Ascending aorta (tissue), 2 donors: ENCODE results near the gene RPS19BP1. TPM values are rescaled to one million over a fixed set of nuclear protein-coding genes. Genes with fewer than 3 reads are reported as not detected.
"Not testable (repeated sequence)": the region's sequence is repeated elsewhere in the genome, so short reads cannot be mapped to it uniquely, and the experiment has no call there.

Source experiments
- DNase-seq, 2 donors: peaks; one replicate each; pipeline ENCODE4 v3.0.0-alpha.2; 2019; ENCODE audit warnings: low spot score in 2 of 2
- H3K27ac ChIP-seq, 2 donors: fragments of 200-600 bp; sonication (generic); one replicate each; pipeline ENCODE4 v1.5.1; 2016 to 2017; ENCODE audit warnings: mild to moderate bottlenecking in 1 of 2
- H3K27me3 ChIP-seq: fragments of 200-600 bp; sonication (generic); one replicate; pipeline ENCODE4 v1.5.1; 2017
- H3K36me3 ChIP-seq, 2 donors: fragments of 200-600 bp; sonication (generic); one replicate each; pipeline ENCODE4 v1.5.1; 2016
- H3K4me1 ChIP-seq, 2 donors: fragments of 200-600 bp; sonication (generic); one replicate each; pipeline ENCODE4 v1.5.1; 2016 to 2017; ENCODE audit warnings: mild to moderate bottlenecking in 1 of 2
- H3K4me3 ChIP-seq, 2 donors: fragments of 200-600 bp; sonication (generic); one replicate each; pipeline ENCODE4 v1.5.1; 2016 to 2017; ENCODE audit warnings: mild to moderate bottlenecking in 1 of 2
- H3K9me3 ChIP-seq, 2 donors: fragments of 200-600 bp; sonication (generic); one replicate each; pipeline ENCODE4 v1.5.1; 2016
- CTCF ChIP-seq, 3 experiments: fragments of 200-600 bp in 2 of 3; fragments of 450-650 bp in 1 of 3; sonication (generic) in 2 of 3; IDR thresholded peaks; one replicate each; pipeline ENCODE4 v1.5.1; 2016 to 2019; ENCODE audit warnings: antibody characterized with exemption in 3 of 3, mild to moderate bottlenecking in 1 of 3, moderate library complexity in 1 of 3
- intact Hi-C: fragments of 100-400 bp; cut with DNase I; formaldehyde crosslinking; loops from one replicate; pipeline ENCODE4 v1.15.1; 2023
- total RNA-seq: library from RNA; depleted of rRNA; stranded (reverse); fragments of >200 nt; gene quantifications from one replicate; pipeline ENCODE4 v1.1.0, GENCODE V29; 2016

The RPS19BP1 gene
- total RNA-seq, 1 donor from 2014 or later: 218 TPM

- Histone ChIP-seq H3K36me3 (peaks cover 42 to 53% of the 10 kb centered on the region in 2 donors), H3K9me3 (no peaks in the 10 kb centered on the region), H3K27me3 (no peaks in the 10 kb centered on the region), H3K4me3 (no peak overlapping the region), H3K27ac (peak overlapping the region; percentile 30 to 51), H3K4me1 (peaks cover 38 to 64% of the 10 kb centered on the region in 2 donors)
- DNase-seq: no peak
- intact Hi-C loops: loop anchor here (5.0 kb wide), 2 partner anchors 174 to 354 kb away; no protein-coding TSS in a partner anchor
- no peak for TF ChIP-seq CTCF (IDR thresholded peaks at IDR 0.05)
Measured at GRCh38 chr22:39526736-39527171, 5.8 kb downstream of the RPS19BP1 start.

- H3K4me1 ChIP-seq: peaks cover 34 to 54% of the 10 kb centered on the region in 2 donors
- no peak for DNase-seq
- peak overlapping the region; percentile 31 to 47 for H3K27ac ChIP-seq
- H3K4me3 ChIP-seq: no peak overlapping the region
- intact Hi-C loops: loop anchor here (5.0 kb wide), 2 partner anchors 173 to 353 kb away; no protein-coding TSS in a partner anchor
- no peak for TF ChIP-seq CTCF (IDR thresholded peaks at IDR 0.05)
- no peaks in the 10 kb centered on the region for H3K27me3 ChIP-seq
- H3K36me3 ChIP-seq: peaks cover 51 to 62% of the 10 kb centered on the region in 2 donors
- H3K9me3 ChIP-seq: no peaks in the 10 kb centered on the region
Measured at GRCh38 chr22:39525658-39525975, 6.9 kb downstream of the RPS19BP1 start.

GRCh38 chr22:39524753-39525657 is 7.5 kb downstream of the RPS19BP1 start:
- Histone ChIP-seq H3K4me3 (peak overlapping the region in 1 of 2 donors; percentile 100), H3K4me1 (peaks cover 34 to 49% of the 10 kb centered on the region in 2 donors), H3K36me3 (peaks cover 53 to 58% of the 10 kb centered on the region in 2 donors), H3K27ac (peak overlapping the region; percentile 31 to 47), H3K27me3 (no peaks in the 10 kb centered on the region), H3K9me3 (no peaks in the 10 kb centered on the region)
- intact Hi-C loops: loop anchor here (5.0 kb wide), 3 partner anchors 173 to 353 kb away; partner anchors contain the start of gene RPL3
- DNase-seq: no peak
- no peak for TF ChIP-seq CTCF (IDR thresholded peaks at IDR 0.05)

GRCh38 chr22:39524089-39524752 is 8.3 kb downstream of the RPS19BP1 start:
- Histone ChIP-seq H3K36me3 (peaks cover 51 to 53% of the 10 kb centered on the region in 2 donors), H3K27me3 (no peaks in the 10 kb centered on the region), H3K4me1 (peaks cover 28 to 43% of the 10 kb centered on the region in 2 donors), H3K9me3 (no peaks in the 10 kb centered on the region), H3K4me3 (peak overlapping the region in 1 of 2 donors; percentile 100), H3K27ac (peak overlapping the region in 1 of 2 donors; percentile 100)
- TF ChIP-seq CTCF (IDR thresholded peaks at IDR 0.05): no peak
- no peak for DNase-seq
- intact Hi-C loops: loop anchor here (5.0 kb wide), 1 partner anchor 207 kb away; the partner anchor contains the start of gene RPL3

GRCh38 chr22:39522567-39523300 is 9.8 kb downstream of the RPS19BP1 start:
- Histone ChIP-seq H3K27ac (peak overlapping the region; percentile 100), H3K9me3 (no peaks in the 10 kb centered on the region), H3K4me1 (peaks cover 27 to 40% of the 10 kb centered on the region in 2 donors), H3K4me3 (peak overlapping the region; percentile 92 to 100), H3K27me3 (no peaks in the 10 kb centered on the region), H3K36me3 (peaks cover 46 to 51% of the 10 kb centered on the region in 2 donors)
- intact Hi-C loops: loop anchor here (5.0 kb wide), 1 partner anchor 205 kb away; the partner anchor contains the start of gene RPL3
- no peak for TF ChIP-seq CTCF (IDR thresholded peaks at IDR 0.05)
- DNase-seq: no peak

GRCh38 chr22:39522091-39522490 is 10.5 kb downstream of the RPS19BP1 start:
- Histone ChIP-seq H3K4me3 (peak overlapping the region; percentile 92 to 100), H3K36me3 (peaks cover 48 to 56% of the 10 kb centered on the region in 2 donors), H3K27ac (peak overlapping the region; percentile 100), H3K4me1 (peaks cover 27 to 40% of the 10 kb centered on the region in 2 donors)
- DNase-seq, H3K9me3 ChIP-seq, H3K27me3 ChIP-seq: not testable (repeated sequence)
- intact Hi-C loops: loop anchor here (5.0 kb wide), 1 partner anchor 205 kb away; the partner anchor contains the start of gene RPL3

GRCh38 chr22:39521106-39521885 is 11.3 kb downstream of the RPS19BP1 start:
- H3K27me3 ChIP-seq, DNase-seq, H3K9me3 ChIP-seq: not testable (repeated sequence)
- Histone ChIP-seq H3K4me3 (peak overlapping the region; percentile 92 to 100), H3K36me3 (peaks cover 48 to 58% of the 10 kb centered on the region in 2 donors), H3K4me1 (peaks cover 27 to 37% of the 10 kb centered on the region in 2 donors), H3K27ac (peak overlapping the region; percentile 100)
- intact Hi-C loops: loop anchor here (1.0 to 5.0 kb wide), 2 partner anchors 8 to 204 kb away; partner anchors contain the start of gene RPL3
